ENCODE data around the gene ACTC1.

DNA sequence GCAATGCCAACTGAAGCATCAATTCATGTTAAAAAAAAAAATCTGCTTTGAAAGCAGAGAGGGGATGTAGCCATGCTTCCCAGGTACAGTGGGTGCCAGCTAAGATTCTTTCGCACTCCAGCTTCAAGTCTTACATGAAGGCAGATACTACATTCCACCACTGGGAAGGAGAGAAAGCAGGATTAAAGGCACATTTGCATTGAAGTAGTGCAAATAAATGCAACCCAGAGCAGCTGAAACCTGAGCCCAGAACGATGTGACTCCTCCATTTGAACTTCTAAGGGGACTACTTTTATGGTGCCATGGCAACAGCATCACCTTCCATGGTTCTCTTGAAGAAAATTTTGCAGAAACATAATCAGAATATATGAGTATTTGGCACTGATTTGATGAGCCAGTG, 21.4 kb downstream of the ACTC1 start:
- TF ChIP-seq ESRRA (IDR thresholded peaks at IDR 0.05; ENCODE audit: low read length) (no peak), SPI1 (IDR thresholded peaks at IDR 0.05; ENCODE audit: borderline replicate concordance, insufficient read depth, low read depth, low read length) (no peak)
- TF ChIP-seq, protein P1, sequence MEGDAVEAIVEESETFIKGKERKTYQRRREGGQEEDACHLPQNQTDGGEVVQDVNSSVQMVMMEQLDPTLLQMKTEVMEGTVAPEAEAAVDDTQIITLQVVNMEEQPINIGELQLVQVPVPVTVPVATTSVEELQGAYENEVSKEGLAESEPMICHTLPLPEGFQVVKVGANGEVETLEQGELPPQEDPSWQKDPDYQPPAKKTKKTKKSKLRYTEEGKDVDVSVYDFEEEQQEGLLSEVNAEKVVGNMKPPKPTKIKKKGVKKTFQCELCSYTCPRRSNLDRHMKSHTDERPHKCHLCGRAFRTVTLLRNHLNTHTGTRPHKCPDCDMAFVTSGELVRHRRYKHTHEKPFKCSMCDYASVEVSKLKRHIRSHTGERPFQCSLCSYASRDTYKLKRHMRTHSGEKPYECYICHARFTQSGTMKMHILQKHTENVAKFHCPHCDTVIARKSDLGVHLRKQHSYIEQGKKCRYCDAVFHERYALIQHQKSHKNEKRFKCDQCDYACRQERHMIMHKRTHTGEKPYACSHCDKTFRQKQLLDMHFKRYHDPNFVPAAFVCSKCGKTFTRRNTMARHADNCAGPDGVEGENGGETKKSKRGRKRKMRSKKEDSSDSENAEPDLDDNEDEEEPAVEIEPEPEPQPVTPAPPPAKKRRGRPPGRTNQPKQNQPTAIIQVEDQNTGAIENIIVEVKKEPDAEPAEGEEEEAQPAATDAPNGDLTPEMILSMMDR (IDR thresholded peaks at IDR 0.05 in 2 of 3, conservative IDR thresholded peaks at IDR 0.05 in 1 of 3; ENCODE audit: control insufficient read depth in 2 of 3, extremely low read depth in 1 of 3, insufficient read depth in 1 of 3, low read depth in 3 of 3, low read length in 3 of 3): no peak
- TF ChIP-seq, protein P2, sequence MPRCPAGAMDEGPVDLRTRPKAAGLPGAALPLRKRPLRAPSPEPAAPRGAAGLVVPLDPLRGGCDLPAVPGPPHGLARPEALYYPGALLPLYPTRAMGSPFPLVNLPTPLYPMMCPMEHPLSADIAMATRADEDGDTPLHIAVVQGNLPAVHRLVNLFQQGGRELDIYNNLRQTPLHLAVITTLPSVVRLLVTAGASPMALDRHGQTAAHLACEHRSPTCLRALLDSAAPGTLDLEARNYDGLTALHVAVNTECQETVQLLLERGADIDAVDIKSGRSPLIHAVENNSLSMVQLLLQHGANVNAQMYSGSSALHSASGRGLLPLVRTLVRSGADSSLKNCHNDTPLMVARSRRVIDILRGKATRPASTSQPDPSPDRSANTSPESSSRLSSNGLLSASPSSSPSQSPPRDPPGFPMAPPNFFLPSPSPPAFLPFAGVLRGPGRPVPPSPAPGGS (IDR thresholded peaks at IDR 0.05; ENCODE audit: borderline replicate concordance, insufficient read depth, low read depth, low read length, poor library complexity, severe bottlenecking): no peak
- TF ChIP-seq, protein P3, sequence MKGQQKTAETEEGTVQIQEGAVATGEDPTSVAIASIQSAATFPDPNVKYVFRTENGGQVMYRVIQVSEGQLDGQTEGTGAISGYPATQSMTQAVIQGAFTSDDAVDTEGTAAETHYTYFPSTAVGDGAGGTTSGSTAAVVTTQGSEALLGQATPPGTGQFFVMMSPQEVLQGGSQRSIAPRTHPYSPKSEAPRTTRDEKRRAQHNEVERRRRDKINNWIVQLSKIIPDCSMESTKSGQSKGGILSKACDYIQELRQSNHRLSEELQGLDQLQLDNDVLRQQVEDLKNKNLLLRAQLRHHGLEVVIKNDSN (IDR thresholded peaks at IDR 0.05; ENCODE audit: borderline replicate concordance, extremely low read length, insufficient read depth, low read depth, low read length): no peak

Measured in GM12878 (cell line).